ENCODE measurements around the gene AP4E1. TPM values are rescaled to one million over a fixed set of nuclear protein-coding genes. Genes with fewer than 3 reads are reported as not detected.
"Not testable (repeated sequence)": the region's sequence is repeated elsewhere in the genome, so short reads cannot be mapped to it uniquely, and the experiment has no call there.

The AP4E1 gene
- 4.7 and 5.7 TPM in 2 replicates for total RNA-seq

GRCh38 chr15:50908209-50909009, at the start of gene AP4E1:
Gene AP4E1, plus strand, starts transcription at chr15:50908683. Its CDS starts 96 bp downstream, at chr15:50908779.
- DNase-seq (ENCODE audit: extremely low read depth, low read depth, low spot score): no peak

DNA sequence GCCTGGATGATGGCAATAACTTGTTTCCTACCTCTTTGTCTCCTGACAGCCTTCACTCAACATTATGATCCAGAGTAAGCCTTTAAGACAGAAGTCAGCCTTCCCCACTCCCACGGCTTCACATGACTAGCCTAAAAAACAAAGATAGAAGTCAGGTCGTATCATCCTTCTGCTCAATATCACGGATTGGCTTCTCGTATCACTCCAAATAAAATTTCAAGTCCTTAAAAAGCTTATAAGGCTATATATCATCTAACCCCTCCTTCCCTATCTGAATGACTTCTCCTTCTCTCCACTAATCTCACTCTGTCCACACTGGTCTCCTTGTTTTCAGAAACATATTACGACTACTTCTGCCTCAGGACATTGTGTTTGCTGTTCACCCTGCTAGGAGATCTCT, 47.7 kb upstream of the AP4E1 start:
- DNase-seq (ENCODE audit: extremely low read depth, low read depth, low spot score): no peak

DNA sequence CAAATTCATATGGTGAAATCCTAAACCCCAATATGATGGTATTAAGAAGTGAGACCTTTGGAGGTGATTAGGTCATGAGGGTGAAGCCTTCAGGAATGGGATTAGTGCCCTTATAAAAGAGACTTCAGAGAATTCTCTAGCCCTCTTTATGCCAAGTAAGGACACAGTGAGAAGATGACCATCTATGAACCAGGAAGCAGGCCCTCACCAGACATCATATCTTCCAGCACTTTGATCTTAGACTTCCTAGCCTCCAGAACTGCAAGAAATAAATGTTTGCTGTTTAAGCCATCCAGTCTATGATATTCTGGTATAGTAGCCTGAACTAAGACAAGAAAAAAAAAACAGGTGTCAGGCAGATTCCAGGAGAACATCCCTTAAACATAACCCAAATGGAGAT, 45.9 kb upstream of the AP4E1 start:
- no peak for DNase-seq (ENCODE audit: extremely low read depth, low read depth, low spot score)

DNA sequence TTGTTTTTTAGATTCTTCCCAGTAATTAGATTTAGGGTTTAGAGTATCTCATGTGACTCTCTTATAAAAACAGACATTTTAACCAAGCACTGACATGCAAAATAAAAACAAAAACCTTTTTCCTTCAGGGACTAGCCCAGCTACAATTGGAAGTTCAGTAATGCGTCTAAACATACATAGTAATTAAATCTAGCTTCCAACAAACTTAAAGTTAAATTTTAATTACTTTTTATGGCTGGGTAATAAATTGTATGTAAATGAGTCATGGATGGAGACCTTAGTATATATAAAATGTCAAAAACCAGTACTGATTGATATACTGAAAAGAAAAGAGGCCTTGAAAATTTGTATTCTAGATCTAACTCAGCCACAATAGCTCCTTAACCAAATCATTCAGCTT, 43.6 kb upstream of the AP4E1 start:
- no peak for DNase-seq (ENCODE audit: extremely low read depth, low read depth, low spot score)

- no peak for DNase-seq (ENCODE audit: extremely low read depth, low read depth, low spot score)
Observed at GRCh38 chr15:50865515-50866353, 42.7 kb upstream of the AP4E1 start.

- DNase-seq (ENCODE audit: extremely low read depth, low read depth, low spot score): no peak
Observed at GRCh38 chr15:50871832-50872231, 36.7 kb upstream of the AP4E1 start.

- DNase-seq (ENCODE audit: extremely low read depth, low read depth, low spot score): no peak
Observed at GRCh38 chr15:50872832-50873426, 35.6 kb upstream of the AP4E1 start.

DNA sequence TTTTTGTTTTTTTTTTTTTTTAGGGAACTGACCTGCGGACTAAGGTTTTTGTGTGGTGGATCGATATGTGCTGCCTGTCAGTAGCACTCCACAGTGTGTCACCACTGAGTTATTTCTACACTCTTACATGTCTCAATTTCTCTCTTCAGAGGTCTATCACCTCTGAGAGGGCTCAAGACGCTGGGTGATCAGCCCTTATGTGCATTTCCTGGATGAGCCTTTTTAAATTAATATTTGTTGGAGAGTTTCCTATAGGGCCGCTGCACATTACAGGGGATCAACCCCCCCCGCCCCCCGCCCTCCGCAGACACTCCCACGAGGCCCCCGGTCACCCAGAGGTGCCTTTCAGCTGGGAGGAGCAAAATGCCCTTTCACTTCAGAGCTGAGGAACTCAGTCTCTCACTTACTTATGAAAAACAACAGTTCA, 34.5 kb upstream of the AP4E1 start:
- no peak for DNase-seq (ENCODE audit: extremely low read depth, low read depth, low spot score)

DNA sequence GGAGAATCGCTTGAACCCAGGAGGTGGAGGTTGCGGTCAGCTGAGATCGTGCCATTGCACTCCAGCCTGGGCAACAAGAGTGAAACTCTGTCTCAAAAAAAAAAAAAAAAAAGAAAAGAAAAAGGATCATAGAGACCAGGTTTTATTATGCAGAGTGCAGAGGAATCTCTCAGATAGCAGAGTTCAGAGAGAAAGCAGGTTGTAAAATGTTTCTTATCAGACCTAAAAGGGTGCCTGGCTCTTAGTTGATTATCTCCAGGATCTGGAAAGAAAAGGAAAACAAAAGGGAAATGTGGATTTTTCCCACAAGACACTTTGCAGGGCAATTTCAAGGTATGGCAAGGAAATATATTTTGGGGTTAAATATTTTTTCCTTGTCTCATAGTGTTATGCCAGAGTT, 33.2 kb upstream of the AP4E1 start:
- DNase-seq (ENCODE audit: extremely low read depth, low read depth, low spot score): not testable (repeated sequence)

DNA sequence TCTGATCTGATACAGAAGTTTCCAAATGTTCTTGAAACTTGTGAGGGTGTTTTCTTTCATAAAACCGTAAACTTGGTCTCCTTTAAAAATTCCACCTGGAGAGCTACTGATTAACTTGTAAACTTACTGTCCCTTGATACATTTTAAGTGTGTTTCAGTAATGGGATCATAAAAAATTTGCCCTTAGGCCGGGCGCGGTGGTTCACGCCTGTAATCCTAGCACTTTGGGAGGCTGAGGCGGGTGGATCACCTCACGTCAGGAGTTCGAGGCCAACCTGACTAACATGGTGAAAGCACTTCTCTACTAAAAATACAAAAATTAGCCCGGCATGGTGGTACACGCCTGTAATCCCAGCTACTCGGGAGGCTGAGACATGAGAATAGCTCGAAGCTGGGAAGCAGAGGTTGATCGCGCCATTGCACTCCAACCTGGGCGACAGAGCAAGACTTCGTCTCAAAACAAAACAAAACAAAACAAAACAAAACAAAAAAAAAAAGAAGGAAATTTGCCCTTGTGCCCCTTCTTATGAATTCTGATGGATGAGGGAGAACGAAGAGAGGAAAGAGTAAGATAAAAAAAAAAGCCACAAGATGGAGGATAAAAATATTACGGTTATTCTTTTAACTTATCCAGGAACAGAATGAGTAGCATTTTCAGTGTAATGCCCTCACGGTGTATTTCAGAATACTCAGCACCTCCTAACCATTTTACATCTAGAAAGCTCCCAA, 32.1 kb upstream of the AP4E1 start:
- DNase-seq (ENCODE audit: extremely low read depth, low read depth, low spot score): no peak

DNA sequence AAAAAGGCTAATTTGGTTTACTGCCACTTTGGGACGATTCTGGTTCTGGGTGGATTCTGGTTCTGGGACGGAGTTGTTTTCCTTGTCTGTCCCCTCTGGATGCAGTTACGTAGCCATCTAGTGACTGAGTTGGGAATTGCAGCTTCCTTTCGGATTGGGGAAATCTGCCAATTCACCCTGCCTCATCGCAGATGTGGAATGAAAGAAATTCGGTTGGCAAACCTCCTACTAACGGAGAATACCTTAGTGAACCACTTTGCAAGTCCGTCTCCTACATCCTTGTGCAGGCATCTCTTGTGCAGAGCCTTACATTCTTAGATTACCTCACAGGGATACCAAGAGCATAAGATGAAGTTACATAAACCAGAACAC, 31.5 kb upstream of the AP4E1 start:
- peak; percentile 77 for DNase-seq (ENCODE audit: extremely low read depth, low read depth, low spot score)

DNA sequence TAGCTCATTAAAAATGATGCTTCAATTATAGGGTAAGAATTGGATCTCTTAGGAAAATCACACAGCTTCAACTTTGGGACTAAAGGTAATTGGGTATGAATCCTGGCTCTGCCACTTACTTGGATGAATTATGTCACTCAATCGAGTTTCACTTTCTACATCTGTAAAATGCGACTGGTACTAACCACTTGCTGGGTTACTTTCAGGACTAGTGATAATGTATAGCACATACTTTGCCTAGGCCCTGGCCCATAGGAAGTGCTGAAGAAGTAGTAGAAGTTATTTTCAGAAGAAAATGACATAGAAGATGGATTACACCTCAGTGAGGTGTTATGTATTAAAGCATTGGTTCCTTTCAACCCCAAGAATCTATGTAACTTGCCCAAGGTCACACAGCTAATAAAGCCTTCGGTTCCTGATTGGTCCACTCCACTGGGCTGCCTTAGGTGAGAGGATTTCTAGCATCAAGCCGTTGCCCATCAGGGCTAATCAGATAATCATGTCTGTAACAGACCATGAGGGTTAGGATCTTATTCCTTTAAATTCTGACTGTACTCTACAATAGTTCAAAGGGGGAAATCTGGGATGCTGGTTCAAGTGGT, 29.4 kb upstream of the AP4E1 start:
- DNase-seq (ENCODE audit: extremely low read depth, low read depth, low spot score): no peak

GRCh38 chr15:50880206-50880605, 28.3 kb upstream of the AP4E1 start:
- no peak for DNase-seq (ENCODE audit: extremely low read depth, low read depth, low spot score)

DNA sequence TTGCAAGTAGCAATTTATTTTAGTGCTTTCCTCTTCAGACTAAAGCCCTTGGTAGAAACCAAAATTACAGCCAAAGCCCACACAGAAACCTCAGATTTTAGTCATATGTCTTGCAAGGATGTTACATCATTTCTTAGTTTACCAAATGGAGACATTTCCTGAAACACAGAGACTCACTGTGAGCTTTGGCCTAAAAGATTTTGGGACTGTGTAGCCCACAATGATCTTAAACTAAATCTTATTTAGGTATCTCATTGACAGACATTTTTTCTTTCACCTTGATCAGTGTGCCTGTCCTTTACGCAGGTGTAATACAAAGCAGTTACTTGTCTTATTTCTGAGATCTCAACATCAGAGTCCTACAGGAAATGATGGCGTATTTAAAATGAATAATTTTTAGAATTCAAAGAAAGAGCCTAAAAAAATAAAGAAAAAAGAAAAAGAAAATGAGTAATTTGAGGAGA, 27.8 kb upstream of the AP4E1 start:
- DNase-seq (ENCODE audit: extremely low read depth, low read depth, low spot score): no peak

GRCh38 chr15:50881121-50882048, 27.1 kb upstream of the AP4E1 start:
- no peak for DNase-seq (ENCODE audit: extremely low read depth, low read depth, low spot score)

- no peak for DNase-seq (ENCODE audit: extremely low read depth, low read depth, low spot score)
Observed at GRCh38 chr15:50883903-50884302, 24.6 kb upstream of the AP4E1 start.

DNA sequence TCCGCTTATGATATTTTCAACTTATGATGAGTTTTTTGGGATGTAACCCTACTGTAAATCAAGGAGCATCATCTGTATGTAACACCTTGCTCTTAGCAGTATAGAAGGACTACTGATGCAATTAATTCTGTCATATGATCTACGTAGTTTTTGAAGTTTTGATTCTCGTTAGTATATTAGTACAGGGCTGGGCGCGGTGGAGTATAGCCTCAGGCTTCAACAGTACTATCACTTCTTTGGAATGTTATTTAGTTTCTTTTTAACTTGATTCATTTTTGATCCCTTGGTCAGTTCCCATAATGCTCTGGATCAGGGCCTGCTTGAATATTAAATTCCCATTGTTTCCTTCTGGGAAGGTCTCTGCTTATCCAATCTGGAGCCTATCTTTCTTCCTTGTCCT, 23.9 kb upstream of the AP4E1 start:
- DNase-seq (ENCODE audit: extremely low read depth, low read depth, low spot score): no peak

DNA sequence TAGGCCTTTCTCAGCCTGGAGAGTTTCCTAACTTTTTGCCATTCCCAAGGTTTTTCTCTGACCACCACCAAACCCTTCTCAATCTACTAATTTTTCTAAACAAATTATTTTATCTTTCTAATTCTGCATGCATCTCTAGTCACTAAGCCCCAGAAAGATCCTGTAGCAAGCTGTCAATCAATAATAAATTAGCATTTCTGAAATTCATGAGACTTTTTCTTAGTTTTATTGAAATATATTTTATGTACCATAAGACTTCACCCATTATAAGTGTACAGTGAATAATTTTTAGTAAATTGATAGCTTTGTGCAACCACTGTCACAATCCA, 22.4 kb upstream of the AP4E1 start:
- no peak for DNase-seq (ENCODE audit: extremely low read depth, low read depth, low spot score)

DNA sequence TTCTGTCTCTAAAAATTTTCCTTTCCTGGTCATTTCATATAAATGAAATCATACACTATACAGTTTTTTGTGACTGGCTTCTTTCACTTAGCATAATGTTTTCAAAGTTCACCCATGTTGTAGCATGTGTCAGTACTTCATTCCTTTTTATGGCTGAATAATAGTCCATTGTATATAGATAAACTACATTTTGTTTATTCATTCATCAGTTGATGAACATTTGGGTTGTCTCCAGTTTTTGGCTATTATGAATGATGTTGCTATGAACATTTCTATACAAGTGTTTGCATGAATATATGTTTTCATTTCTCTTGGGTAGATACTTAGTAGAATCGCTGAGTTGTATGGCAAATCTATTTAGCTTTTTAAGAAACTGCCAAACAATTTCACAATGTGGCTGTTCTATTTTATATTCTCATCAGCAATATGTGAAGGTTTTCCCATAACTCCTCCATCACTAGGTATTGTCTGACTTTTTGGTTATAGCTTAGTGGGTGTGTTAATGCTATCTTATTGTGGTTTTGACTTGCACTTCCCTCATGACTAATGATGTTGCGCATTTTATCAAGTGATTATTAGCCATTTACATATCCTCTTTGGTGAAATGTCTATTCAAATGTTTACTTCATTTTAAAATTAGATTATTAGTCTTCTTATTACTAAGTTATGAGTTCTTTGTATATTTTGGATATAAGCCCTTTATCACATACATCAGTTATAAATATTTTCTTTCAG, 21.7 kb upstream of the AP4E1 start:
- DNase-seq (ENCODE audit: extremely low read depth, low read depth, low spot score): no peak

All from glomerular endothelial cell (primary cell).